Non-pigmented ciliary epithelial cell (primary cell): ENCODE results near the gene AHDC1.

Experiments used
- DNase-seq: peaks from one replicate; pipeline ENCODE4 v3.0.0-alpha.2; 2010; ENCODE audit warnings: low read depth

AHDC1 gene

DNA sequence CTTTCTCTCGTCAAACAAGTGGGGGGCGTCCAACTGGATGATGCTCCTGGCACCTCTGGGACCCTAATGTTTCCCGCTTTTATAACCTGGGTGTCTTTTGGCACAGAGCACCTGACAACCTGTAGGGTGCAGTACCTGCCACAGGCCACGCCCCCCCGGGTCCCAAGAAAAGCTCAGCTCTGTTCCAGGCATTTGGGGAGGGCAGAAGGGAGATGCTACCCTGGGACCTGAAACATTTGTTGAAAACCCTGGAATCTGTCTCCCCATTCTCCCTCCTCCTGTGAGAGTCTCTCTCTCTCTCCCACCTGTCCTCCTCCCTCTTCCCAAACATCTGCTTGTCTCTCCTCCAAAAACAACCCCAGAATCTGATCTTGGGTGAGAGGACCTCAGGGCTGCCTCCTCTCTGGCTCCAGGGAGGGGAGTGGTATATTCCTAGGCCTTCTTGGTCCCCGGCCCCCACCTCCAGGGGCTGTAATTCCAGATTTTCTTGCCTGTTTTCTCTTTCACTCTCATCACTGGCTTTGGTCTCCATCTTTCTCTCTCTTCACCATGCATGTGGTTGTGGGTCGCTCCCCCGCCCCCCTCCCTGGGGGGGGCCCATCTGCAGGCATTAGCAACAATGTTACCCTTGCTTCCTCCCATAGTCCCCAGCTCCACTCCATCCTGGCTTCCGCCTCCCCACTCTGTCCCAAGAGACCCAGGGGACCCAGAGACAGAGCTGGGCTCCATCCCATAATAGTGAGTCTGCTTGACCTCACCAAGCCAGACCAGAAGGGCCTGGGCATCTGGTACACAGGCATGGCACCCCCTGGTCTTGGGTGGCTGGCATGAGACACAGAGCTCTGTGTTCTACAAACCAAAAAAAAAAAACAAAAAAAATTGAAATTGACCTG, 4.1 kb downstream of the AHDC1 start:
- DNase-seq = no peak

DNA sequence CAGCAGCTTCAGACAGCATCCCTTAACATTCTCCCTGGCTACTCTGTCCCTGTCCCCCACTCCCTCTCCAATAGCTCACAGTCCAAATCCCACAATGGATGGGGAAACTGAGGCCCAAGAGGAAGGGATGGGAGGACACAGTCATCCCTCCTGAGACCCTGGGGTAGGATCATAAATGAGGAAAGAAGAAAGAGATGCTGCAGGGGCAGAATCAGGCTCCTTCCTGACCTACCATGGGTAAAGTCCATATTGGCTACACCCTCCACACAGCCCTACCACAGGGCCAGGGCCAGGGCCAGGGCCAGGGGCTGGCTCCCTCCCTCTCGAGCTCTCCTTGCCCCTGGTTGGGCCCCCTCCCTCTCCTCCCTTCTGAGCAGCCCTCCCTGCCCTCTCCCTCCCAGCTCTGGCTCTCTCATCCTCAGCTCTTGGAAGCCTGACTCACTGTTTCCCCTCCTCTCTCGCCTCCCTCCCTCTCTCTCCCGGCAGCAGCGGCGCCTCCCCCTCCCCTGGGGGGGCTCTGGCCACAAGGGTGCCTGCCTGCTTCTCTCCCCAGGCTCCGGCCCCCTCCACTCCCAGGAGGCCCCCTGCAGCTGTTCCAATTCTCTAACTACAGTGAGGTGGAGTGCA, 4.9 kb downstream of the AHDC1 start:
- no peak for DNase-seq

- DNase-seq = no peak
These were observed 5.7 kb downstream of the AHDC1 start for GRCh38 chr1:27598295-27598687.

DNA sequence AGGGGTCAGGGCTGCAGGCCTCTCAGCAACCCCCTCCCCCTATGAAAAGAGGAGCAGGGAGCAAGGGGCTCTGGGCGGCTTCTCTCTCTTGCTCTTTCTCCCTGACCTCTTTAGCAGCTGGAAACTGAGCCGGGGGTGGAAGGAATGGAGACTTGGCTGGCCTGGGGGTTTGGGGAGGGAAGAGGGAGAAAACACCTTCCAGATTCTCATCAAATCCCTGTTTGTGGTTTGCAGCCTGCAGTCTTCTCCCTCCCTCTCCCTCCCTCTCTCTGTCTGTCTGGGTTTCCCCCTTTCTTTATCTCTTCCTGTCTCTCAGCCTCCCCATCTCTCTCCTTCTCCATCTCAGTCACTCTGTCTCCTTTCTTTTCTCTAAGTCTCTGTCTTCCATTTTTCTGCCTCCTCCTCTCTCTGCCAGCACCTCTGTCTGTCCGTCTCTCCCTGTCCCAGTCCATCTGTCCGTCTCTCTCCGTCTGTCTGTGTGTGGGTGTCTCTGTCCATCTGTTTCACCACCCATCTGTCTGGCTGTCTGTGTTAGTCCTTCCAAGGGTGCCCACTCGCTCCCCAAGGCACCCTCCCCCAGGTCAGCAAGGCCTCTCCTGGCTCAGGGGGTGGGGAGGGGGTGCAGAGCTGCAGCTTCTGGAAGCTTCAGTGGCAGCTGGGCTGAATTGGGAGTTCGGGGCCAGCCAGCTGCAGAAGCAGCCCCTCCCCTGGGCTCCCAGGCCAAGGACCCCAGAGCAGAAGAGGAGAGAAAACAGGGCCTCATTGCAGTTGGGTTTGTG, 6.2 kb downstream of the AHDC1 start:
- no peak for DNase-seq

DNA sequence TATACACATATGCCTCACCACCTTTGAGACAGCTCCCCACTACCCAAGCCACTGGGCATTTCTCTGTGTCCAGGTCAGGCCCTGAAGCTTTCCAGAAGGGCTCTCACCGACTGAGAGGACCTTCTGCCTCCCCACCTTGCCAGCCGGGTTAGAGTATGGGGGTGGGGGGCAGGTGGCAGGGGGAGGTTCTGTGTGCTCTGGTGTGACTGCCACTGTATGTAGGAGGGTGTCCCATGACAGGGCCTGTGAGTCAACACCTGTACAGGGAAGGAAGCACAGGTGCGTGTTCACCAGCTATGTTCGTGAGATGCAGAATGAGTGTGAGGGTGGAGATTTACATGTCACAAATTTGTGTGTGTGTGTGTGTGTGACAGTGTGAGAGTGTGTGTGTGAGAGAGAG, 7.0 kb downstream of the AHDC1 start:
- no peak for DNase-seq

DNA sequence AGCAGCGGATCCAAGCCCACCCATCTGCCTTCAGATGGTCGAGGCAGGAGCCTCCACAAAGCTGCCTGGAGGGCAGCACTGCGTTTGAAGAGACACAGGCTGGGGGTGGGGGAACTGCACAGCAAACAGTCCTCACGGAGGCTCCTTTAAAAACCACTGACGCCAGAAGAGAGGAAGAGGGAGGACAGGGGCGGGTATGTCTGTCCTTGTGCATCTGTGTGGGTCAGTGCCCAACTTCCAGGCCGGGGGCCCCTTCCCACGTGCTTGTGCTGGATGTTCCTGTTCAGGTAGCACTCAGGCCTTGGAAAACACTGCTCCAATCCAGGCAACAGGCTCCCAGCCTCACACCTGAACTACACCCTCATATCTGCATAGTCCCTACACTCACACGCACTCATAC, 7.7 kb downstream of the AHDC1 start:
- no peak for DNase-seq

GRCh38 chr1:27595597-27595996, 8.3 kb downstream of the AHDC1 start:
- no peak for DNase-seq

DNA sequence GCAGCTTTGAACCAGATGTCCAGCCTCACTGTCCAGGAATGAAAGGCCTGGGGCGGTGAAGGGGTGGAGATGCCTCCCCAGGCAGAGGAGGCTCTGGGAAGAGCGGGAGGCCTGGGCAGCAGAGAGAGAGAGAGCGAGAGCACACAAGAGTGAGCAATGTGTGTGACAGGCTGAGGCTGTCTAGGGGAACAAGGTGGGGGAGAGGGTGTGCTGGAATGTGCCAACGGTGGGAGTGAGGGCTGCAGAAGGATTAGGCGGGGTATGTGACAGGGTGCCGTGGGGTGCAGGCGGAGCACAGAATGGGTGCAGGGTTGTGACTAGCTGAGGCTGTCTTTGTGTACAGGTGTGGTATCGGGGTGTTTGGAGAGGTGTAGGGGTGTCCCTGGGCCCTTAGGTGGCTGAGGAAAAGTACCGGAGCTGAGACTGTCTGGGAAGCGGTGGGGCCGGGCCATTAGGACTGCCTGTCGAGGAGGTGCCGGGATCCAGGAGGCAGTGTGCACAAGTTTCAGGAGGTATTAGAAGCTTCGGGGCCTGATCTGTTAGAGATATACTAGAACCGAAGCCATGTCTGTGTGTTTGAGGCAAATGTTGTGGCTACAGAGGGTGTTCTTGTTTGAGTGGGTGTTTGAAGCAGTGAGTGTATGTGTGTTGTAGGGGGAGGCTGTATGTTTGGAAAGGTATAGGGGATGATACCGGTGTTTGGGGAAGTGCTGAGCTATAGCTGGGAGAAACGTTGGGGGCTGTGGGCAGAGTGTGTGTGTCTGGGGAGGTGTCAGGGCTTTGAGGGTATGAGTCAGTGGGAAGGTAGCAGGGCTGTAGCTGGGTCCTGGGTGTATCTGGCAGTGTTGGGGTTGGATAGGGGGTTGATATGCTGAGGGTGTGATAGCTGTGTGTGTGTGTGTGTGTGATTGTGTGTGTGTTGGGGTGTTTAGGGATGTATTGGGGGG, 9.1 kb downstream of the AHDC1 start:
- DNase-seq = no peak

DNA sequence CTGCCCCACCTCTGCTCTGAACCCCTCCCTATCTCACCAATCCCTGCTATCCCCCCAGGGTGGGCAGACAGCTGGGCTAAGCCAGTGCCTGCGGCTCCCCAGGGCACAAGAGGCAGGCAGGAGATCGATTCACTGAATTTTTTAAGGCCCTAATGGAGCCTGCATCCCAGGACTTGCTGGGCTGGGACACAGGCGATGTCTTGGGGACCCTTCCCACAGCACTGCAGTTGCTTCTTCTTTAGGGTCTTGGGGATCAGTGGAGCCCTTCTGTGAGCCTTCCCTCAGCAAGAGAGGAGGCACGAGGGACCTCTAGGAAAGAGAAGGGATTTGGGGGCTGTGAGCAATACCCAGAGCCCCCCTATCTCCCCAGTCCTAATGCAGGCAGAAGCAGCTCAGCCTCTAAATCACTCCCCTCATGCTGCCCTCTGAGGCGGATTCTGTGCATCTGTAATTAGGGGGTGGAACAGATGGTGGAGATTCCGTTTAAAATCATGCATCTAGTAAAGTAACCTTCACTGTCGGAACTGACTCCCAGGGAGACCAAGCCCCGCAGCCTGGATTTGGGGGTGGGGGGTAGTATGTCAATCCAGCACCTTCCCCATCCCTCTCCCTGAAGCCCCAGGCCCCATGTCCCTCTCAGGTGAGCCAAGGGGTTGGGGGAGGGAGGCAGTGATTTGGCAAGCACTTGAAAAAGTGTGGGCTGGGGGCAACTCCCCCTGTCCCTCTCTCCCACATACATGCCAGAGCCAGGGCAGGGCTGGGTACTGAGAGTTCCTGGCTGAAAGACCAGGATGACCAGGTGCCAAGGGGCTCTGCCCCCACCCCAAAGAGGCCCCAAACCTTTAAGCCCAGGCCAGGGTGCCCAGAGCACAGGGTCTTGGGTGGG, 10.0 kb downstream of the AHDC1 start:
- no peak for DNase-seq

DNA sequence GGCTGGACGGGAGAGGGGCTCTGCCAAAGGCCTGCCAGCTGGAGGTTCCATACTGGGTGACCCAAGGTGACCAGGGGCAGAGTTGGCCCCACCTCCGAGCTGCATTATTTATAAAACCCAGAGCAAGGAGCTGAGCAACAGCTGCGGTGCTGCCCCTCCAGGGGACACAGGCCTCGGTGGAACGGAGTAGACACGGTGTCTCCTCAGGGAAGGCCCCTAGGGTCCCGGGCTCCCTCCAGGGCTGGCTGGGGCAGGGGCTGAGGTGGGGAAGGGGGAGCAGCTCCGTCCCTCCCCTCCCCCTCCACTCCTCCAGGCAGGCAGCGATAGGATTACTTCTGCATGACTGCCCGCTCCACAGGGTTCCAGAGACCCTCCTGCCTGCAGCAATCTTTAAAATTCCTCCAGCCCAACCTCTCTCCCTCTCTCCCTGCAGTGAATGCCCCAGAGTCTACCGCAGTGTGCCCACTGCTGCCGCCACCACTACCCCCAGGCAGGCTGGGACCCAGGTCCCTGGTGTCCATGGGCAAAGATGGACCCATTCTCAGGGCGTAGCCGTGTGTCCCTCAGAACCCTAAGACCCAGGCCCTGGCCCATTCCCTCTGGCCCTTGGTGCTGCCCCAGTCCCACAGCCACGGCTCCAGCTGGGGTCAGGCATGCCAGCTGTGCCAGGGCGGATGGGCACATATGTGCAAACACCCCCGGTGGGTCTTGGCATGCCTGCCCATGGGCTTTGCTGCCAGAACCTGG, 10.8 kb downstream of the AHDC1 start:
- DNase-seq = no peak

DNA sequence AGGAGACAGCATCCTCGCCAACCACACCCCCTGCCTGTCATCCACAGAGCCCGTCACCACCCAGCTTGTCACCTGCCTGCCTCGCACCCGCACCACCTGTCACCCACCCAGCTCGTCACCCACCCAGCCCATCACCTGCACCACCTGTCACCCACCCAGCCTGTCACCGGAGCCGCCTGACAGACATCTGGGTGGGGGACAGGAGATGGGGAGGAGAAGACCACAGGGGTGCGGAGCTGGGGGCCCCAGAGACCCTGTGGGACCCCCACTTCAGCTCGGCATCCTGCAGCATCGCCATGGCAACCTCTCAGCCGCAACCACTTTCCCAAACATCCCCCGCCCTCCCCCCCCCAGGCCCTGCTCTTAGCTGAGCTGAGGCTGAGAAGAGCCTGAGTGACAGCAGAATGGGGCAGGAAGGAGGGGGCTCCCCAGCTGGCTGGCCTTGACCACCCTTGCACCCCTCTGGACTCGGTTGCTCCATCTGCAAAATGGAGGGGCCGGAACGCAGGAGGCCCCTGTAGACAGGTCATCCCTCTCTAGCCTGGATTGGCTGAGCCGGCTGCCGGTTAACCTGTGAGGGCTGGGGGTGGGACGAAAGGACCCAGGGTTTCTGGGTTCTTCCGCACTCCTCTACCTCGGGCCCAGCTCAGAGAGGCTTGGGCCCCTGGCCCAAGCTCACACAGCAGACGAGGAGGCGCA, 11.6 kb downstream of the AHDC1 start:
- no peak for DNase-seq

- no peak for DNase-seq
These were observed 12.3 kb downstream of the AHDC1 start for GRCh38 chr1:27591622-27592021.

- no peak for DNase-seq
These were observed 12.9 kb downstream of the AHDC1 start for GRCh38 chr1:27590917-27591508.

GRCh38 chr1:27589841-27590426, 14.0 kb downstream of the AHDC1 start:
- no peak for DNase-seq

- DNase-seq = no peak
These were observed 14.5 kb downstream of the AHDC1 start for GRCh38 chr1:27589441-27589840.

GRCh38 chr1:27588256-27589232, 15.4 kb downstream of the AHDC1 start:
- peak; percentile 27 for DNase-seq

DNA sequence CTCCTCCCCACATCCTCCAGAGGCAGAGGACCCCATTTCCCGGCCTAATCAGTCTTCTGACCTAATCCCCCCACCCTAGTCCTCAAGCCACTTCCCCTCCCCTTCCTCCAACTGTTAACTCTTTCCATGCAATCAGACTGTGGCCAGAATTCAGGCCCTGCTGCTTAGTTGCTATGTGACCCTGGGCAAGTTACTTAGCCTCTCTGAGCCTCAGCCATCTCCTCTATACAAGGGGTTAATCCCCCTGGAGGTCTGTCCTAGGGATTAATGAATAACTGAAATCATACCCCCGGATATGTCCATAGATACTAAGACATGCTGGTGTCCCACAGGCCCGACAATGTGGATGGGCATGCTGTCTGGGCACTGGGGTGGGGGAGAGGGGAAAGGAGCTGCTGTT, 18.3 kb downstream of the AHDC1 start:
- no peak for DNase-seq
